ENCODE measurements around the gene SCRN3. TPM values are rescaled to one million over a fixed set of nuclear protein-coding genes. Genes with fewer than 3 reads are reported as not detected.

Gene SCRN3
- polyA plus RNA-seq, 1 donor from 2014 or later = 57.1 TPM

DNA sequence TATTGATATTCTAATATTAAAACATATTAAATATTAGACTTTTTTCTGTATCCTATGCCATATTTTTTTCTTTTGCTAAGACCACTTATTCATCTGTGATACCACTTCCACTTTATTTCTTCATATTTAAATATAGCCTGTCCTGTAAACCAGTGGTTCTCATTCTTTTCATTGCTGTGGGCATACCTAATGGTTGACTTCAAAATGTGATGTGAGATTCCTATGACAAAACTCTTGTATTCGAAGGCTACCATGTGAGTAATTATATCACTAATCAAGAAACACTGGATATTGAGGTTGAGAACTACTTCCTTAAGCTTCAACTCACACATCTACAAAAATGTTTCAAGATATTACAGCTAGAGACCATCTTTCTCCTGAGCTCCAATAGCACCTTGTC lies 3.6 kb downstream of the SCRN3 start:
- H4K20me1 ChIP-seq (ENCODE audit: insufficient read depth) = no peaks in the 10 kb centered on the region
- H3K4me3 ChIP-seq (ENCODE audit: low read length) = no peak overlapping the region
- H2AFZ ChIP-seq (ENCODE audit: low read depth, low read length) = no peak overlapping the region
- H3K36me3 ChIP-seq (ENCODE audit: insufficient read depth, low read length) = peaks cover 5% of the 10 kb centered on the region
- H3K9me2 ChIP-seq (ENCODE audit: insufficient read depth, low read length) = no peaks in the 10 kb centered on the region
- no peaks in the 10 kb centered on the region for H3K9me3 ChIP-seq (ENCODE audit: low read length)
- no peak overlapping the region for H3K27ac ChIP-seq (ENCODE audit: low read length)
- TF ChIP-seq SMC3 (conservative IDR thresholded peaks at IDR 0.05; ENCODE audit: poor library complexity) (no peak), EP300 (conservative IDR thresholded peaks at IDR 0.05; ENCODE audit: poor library complexity, severe bottlenecking) (no peak), MXI1 (conservative IDR thresholded peaks at IDR 0.05; ENCODE audit: poor library complexity, severe bottlenecking) (no peak), RAD21 (conservative IDR thresholded peaks at IDR 0.05) (no peak), TAF1 (IDR thresholded peaks at IDR 0.05; ENCODE audit: low read depth) (no peak), POLR2AphosphoS5 (IDR thresholded peaks at IDR 0.05) (no peak), EZH2 (IDR thresholded peaks at IDR 0.05; ENCODE audit: borderline replicate concordance, insufficient read depth, low read length, poor library complexity, severe bottlenecking) (no peak)
- TF ChIP-seq, protein P1, sequence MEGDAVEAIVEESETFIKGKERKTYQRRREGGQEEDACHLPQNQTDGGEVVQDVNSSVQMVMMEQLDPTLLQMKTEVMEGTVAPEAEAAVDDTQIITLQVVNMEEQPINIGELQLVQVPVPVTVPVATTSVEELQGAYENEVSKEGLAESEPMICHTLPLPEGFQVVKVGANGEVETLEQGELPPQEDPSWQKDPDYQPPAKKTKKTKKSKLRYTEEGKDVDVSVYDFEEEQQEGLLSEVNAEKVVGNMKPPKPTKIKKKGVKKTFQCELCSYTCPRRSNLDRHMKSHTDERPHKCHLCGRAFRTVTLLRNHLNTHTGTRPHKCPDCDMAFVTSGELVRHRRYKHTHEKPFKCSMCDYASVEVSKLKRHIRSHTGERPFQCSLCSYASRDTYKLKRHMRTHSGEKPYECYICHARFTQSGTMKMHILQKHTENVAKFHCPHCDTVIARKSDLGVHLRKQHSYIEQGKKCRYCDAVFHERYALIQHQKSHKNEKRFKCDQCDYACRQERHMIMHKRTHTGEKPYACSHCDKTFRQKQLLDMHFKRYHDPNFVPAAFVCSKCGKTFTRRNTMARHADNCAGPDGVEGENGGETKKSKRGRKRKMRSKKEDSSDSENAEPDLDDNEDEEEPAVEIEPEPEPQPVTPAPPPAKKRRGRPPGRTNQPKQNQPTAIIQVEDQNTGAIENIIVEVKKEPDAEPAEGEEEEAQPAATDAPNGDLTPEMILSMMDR (IDR thresholded peaks at IDR 0.05; ENCODE audit: poor library complexity, severe bottlenecking) = no peak
- TF ChIP-seq, protein P2, sequence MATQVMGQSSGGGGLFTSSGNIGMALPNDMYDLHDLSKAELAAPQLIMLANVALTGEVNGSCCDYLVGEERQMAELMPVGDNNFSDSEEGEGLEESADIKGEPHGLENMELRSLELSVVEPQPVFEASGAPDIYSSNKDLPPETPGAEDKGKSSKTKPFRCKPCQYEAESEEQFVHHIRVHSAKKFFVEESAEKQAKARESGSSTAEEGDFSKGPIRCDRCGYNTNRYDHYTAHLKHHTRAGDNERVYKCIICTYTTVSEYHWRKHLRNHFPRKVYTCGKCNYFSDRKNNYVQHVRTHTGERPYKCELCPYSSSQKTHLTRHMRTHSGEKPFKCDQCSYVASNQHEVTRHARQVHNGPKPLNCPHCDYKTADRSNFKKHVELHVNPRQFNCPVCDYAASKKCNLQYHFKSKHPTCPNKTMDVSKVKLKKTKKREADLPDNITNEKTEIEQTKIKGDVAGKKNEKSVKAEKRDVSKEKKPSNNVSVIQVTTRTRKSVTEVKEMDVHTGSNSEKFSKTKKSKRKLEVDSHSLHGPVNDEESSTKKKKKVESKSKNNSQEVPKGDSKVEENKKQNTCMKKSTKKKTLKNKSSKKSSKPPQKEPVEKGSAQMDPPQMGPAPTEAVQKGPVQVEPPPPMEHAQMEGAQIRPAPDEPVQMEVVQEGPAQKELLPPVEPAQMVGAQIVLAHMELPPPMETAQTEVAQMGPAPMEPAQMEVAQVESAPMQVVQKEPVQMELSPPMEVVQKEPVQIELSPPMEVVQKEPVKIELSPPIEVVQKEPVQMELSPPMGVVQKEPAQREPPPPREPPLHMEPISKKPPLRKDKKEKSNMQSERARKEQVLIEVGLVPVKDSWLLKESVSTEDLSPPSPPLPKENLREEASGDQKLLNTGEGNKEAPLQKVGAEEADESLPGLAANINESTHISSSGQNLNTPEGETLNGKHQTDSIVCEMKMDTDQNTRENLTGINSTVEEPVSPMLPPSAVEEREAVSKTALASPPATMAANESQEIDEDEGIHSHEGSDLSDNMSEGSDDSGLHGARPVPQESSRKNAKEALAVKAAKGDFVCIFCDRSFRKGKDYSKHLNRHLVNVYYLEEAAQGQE (IDR thresholded peaks at IDR 0.05; ENCODE audit: borderline replicate concordance) = no peak
- H3K79me2 ChIP-seq (replicated peaks; ENCODE audit: insufficient read depth, low read length) = peaks cover 11% of the 10 kb centered on the region
- no peaks in the 10 kb centered on the region for H3K27me3 ChIP-seq (ENCODE audit: insufficient read depth, low read depth, low read length)
- no peak overlapping the region for H3K9ac ChIP-seq (ENCODE audit: low read length)
- H3K4me2 ChIP-seq (ENCODE audit: low read length) = no peak overlapping the region
- peaks cover 4% of the 10 kb centered on the region for H3F3A ChIP-seq (ENCODE audit: insufficient read depth, low read length, poor library complexity, severe bottlenecking)

DNA sequence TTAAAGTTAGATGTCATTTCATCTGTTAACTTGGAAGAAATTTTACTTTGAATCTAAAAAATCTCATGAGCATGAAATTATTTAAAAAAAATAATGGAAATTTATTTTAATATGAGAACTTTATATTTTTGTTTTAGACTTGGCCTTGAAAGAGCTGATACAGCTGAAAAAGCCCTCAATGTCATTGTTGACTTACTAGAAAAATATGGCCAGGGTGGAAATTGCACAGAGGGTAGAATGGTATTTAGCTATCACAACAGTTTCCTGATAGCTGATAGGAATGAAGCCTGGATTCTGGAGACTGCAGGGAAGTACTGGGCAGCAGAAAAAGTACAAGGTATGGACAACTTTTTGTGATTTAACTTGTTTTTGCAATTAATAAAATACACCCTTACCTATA lies 5.3 kb downstream of the SCRN3 start:
- H3K9me3 ChIP-seq (ENCODE audit: low read length) = no peaks in the 10 kb centered on the region
- H3K9ac ChIP-seq (ENCODE audit: low read length) = no peak overlapping the region
- no peaks in the 10 kb centered on the region for H3K9me2 ChIP-seq (ENCODE audit: insufficient read depth, low read length)
- H3K79me2 ChIP-seq (replicated peaks; ENCODE audit: insufficient read depth, low read length) = no peaks in the 10 kb centered on the region
- H3K4me2 ChIP-seq (ENCODE audit: low read length) = no peak overlapping the region
- no peaks in the 10 kb centered on the region for H3F3A ChIP-seq (ENCODE audit: insufficient read depth, low read length, poor library complexity, severe bottlenecking)
- H3K27me3 ChIP-seq (ENCODE audit: insufficient read depth, low read depth, low read length) = no peaks in the 10 kb centered on the region
- peaks cover 5% of the 10 kb centered on the region for H3K36me3 ChIP-seq (ENCODE audit: insufficient read depth, low read length)
- no peak for TF ChIP-seq POLR2AphosphoS5 (IDR thresholded peaks at IDR 0.05)
- no peak for TF ChIP-seq RAD21 (conservative IDR thresholded peaks at IDR 0.05)
- no peak for TF ChIP-seq EP300 (conservative IDR thresholded peaks at IDR 0.05; ENCODE audit: poor library complexity, severe bottlenecking)
- no peak overlapping the region for H3K4me3 ChIP-seq (ENCODE audit: low read length)
- no peak overlapping the region for H2AFZ ChIP-seq (ENCODE audit: low read depth, low read length)
- no peak overlapping the region for H3K27ac ChIP-seq (ENCODE audit: low read length)
- no peaks in the 10 kb centered on the region for H4K20me1 ChIP-seq (ENCODE audit: insufficient read depth)

DNA sequence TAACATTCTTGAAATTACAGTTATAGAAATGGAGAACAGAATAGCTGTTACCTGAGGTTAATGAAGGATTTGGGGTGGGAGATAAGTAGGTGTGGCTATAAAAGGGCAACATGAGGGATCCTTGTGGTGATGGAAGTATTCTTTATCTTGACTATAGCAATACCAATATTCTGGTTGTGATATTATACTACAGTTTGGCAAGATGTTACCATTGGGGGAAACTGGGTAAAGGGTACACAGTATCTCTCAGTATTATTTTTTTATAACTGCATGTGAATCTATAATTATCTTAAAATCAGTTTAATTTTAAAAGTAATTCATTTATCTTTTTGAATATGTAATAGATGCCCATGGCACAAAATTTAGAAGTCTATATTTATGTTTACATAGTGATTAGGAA lies 8.1 kb downstream of the SCRN3 start:
- TF ChIP-seq TAF1 (IDR thresholded peaks at IDR 0.05; ENCODE audit: low read depth) = no peak
- no peak for TF ChIP-seq MXI1 (conservative IDR thresholded peaks at IDR 0.05; ENCODE audit: poor library complexity, severe bottlenecking)
- no peak for TF ChIP-seq EZH2 (IDR thresholded peaks at IDR 0.05; ENCODE audit: borderline replicate concordance, insufficient read depth, low read length, poor library complexity, severe bottlenecking)
- no peak for TF ChIP-seq RAD21 (conservative IDR thresholded peaks at IDR 0.05)
- TF ChIP-seq, protein P1 (IDR thresholded peaks at IDR 0.05; ENCODE audit: poor library complexity, severe bottlenecking) = no peak
- TF ChIP-seq, protein P2 (IDR thresholded peaks at IDR 0.05; ENCODE audit: borderline replicate concordance) = no peak
- no peak for TF ChIP-seq EP300 (conservative IDR thresholded peaks at IDR 0.05; ENCODE audit: poor library complexity, severe bottlenecking)
- no peak for TF ChIP-seq SMC3 (conservative IDR thresholded peaks at IDR 0.05; ENCODE audit: poor library complexity)
- TF ChIP-seq POLR2AphosphoS5 (IDR thresholded peaks at IDR 0.05) = no peak
- no peaks in the 10 kb centered on the region for H3K79me2 ChIP-seq (replicated peaks; ENCODE audit: insufficient read depth, low read length)

More for the DNA sequence above, 8.1 kb downstream of the SCRN3 start:
- Histone ChIP-seq H3K27me3 (ENCODE audit: insufficient read depth, low read depth, low read length) (no peaks in the 10 kb centered on the region), H3K4me2 (ENCODE audit: low read length) (no peak overlapping the region), H3K9me2 (ENCODE audit: insufficient read depth, low read length) (no peaks in the 10 kb centered on the region), H2AFZ (ENCODE audit: low read depth, low read length) (no peak overlapping the region), H3K27ac (ENCODE audit: low read length) (no peak overlapping the region), H3K36me3 (ENCODE audit: insufficient read depth, low read length) (peaks cover 5% of the 10 kb centered on the region), H3K4me3 (ENCODE audit: low read length) (no peak overlapping the region), H3F3A (ENCODE audit: insufficient read depth, low read length, poor library complexity, severe bottlenecking) (no peaks in the 10 kb centered on the region), H3K9ac (ENCODE audit: low read length) (no peak overlapping the region), H4K20me1 (ENCODE audit: insufficient read depth) (no peaks in the 10 kb centered on the region), H3K9me3 (ENCODE audit: low read length) (no peaks in the 10 kb centered on the region)

Measured in neural cell (in vitro differentiated cells).